ENCODE data around the gene ATOH8.

- no peak for TF ChIP-seq CEBPB (IDR thresholded peaks at IDR 0.05)
- no peak for TF ChIP-seq TEAD4 (IDR thresholded peaks at IDR 0.05)
- no peak for TF ChIP-seq TAF1 (IDR thresholded peaks at IDR 0.05; ENCODE audit: low read depth)
- no peak for TF ChIP-seq FOXM1 (IDR thresholded peaks at IDR 0.05; ENCODE audit: borderline replicate concordance, low read depth)
Observed at GRCh38 chr2:85763831-85764230, 10.0 kb downstream of the ATOH8 start.

Measured in Ishikawa (cell line).